ENCODE measurements around the gene UGT3A1. TPM values are rescaled to one million over a fixed set of nuclear protein-coding genes. Genes with fewer than 3 reads are reported as not detected.
A peak's percentile ranks its signal among the peaks of the same experiment; 100 is the strongest.

UGT3A1 gene
- total RNA-seq, 3 donors from 2014 or later = not detected

DNA sequence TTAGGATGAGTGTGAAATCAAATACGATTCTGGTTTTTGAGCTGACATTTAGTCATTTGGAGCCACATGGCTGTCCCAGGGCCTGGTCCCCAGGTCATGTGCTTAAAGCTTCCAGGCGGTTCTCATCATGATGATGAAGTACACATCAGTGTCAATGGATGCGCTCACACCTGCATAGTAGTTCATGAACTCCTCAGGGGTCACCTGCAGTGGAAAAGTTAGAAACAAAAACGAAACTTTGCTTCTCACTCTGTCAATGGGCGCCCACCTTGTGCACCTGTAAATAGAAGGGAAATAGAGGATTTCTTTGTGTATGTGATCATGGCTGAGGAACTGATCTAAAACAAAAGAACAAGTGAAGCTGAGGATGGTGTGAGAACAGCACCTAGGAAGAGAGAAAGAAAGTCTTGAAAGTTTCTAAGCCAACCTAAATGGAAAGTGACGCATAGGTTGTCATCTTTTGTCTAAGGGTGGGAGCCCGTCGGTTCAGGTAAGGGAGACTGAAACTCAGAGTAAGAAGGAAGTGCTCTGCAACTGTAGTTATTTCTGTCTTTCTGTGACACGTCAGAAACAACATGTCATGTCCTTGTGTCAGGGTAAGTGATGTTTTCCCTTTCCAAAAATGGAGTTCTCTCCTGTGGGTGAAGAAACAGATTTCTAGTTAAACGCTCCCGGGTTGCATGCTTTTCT is 86.6 kb downstream of the UGT3A1 start:
- ATAC-seq (no peak), DNase-seq (no peak)
- Histone ChIP-seq H3K36me3 (ENCODE audit: low read depth) (no peaks in the 10 kb centered on the region), H3K9me3 (no peaks in the 10 kb centered on the region), H3K4me1 (ENCODE audit: low read depth) (no peaks in the 10 kb centered on the region), H3K4me3 (no peak overlapping the region)
- intact Hi-C loops (cut with DNase I, micrococcal nuclease) = loop anchor here in 1 of 2 donors (10.0 kb wide), 1 partner anchor 260 kb away; no protein-coding TSS in a partner anchor
- TF ChIP-seq, protein P1, sequence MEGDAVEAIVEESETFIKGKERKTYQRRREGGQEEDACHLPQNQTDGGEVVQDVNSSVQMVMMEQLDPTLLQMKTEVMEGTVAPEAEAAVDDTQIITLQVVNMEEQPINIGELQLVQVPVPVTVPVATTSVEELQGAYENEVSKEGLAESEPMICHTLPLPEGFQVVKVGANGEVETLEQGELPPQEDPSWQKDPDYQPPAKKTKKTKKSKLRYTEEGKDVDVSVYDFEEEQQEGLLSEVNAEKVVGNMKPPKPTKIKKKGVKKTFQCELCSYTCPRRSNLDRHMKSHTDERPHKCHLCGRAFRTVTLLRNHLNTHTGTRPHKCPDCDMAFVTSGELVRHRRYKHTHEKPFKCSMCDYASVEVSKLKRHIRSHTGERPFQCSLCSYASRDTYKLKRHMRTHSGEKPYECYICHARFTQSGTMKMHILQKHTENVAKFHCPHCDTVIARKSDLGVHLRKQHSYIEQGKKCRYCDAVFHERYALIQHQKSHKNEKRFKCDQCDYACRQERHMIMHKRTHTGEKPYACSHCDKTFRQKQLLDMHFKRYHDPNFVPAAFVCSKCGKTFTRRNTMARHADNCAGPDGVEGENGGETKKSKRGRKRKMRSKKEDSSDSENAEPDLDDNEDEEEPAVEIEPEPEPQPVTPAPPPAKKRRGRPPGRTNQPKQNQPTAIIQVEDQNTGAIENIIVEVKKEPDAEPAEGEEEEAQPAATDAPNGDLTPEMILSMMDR (IDR thresholded peaks at IDR 0.05) = no peak

DNA sequence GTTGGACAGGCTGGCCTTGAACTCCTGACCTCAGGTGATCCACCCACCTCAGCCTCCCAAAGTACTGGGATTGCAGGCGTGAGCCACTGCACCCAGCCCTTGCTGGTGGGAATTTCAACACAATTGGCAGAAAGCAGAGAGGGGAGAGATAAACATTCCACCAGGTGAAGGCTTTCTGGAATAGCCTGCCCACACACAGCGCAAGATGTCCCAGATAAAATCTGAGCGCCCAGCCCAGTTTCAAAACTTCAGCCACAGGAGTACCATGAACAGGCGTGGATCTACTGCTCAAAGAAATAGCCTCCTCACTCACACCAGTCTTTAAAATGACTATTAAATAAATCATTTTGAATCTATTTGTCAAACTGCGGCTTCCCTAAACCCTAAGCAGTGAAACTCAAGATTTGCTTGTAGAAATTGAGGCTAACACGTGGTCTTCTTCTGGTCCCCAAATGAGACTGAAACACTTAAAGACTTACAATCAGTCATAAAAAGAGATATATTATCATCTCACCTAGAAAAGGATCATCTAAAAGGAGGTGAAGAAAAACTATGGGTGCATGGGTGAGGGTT is 87.5 kb downstream of the UGT3A1 start:
- TF ChIP-seq, protein P1 (IDR thresholded peaks at IDR 0.05) = no peak
- Histone ChIP-seq H3K4me1 (ENCODE audit: low read depth) (no peaks in the 10 kb centered on the region), H3K4me3 (no peak overlapping the region), H3K36me3 (ENCODE audit: low read depth) (no peaks in the 10 kb centered on the region), H3K9me3 (no peaks in the 10 kb centered on the region)
- no peak for DNase-seq
- intact Hi-C loops (cut with DNase I, micrococcal nuclease) = loop anchor here in 1 of 2 donors (10.0 kb wide), 1 partner anchor 259 kb away; no protein-coding TSS in a partner anchor
- no peak for ATAC-seq

DNA sequence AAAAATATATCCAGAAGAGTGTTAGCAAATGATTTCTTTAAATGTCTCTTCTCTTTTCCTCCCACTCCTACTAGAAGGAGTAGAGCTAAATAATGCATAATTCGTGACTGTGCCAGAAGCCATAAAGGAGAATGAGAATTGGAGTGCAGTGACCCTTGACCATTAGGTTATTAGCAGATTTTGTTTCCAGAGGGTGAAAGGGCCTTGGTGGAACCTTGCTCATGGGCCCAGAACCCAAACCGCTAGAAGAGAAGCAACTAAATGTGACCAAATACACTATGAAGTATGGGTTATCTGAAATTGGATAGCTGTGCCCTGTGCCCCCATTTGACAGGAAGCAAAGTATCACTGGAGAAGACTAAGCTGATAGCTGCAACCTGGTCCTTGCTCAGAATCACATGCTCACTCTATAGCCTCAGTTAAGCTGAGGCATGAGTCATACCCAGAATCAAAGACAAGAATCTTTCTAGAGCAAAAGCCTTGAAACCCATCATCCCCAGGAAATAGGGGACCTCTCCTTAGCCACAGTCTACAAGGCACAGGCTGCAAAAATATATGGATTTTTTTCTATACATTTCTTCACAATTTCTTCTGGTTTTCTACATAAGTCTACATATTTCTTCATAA is 89.0 kb downstream of the UGT3A1 start:
- TF ChIP-seq, protein P1 (IDR thresholded peaks at IDR 0.05) = no peak
- ATAC-seq (peak; percentile 32), DNase-seq (no peak)
- Histone ChIP-seq H3K4me3 (no peak overlapping the region), H3K4me1 (ENCODE audit: low read depth) (no peaks in the 10 kb centered on the region), H3K36me3 (ENCODE audit: low read depth) (no peaks in the 10 kb centered on the region), H3K9me3 (no peaks in the 10 kb centered on the region)
- intact Hi-C loops (cut with DNase I, micrococcal nuclease) = loop anchor here in 1 of 2 donors (10.0 kb wide), 1 partner anchor 257 kb away; no protein-coding TSS in a partner anchor

Other genes starting within 250 kb of the UGT3A1 start
- 10 to 100 TPM in 2 of 3 donors, 1 to 10 TPM in 1; 6.6 to 16.9 (median 10.4) TPM for gene IL7R, start 134.5 kb downstream of the UGT3A1 start, total RNA-seq
- gene CAPSL, start 52.8 kb downstream of the UGT3A1 start, total RNA-seq = not detected
- gene UGT3A2, start 75.5 kb upstream of the UGT3A1 start, total RNA-seq = under 1 TPM in 1 of 3 donors, not detected in 2; 0.47 TPM
- gene LMBRD2, start 160.5 kb upstream of the UGT3A1 start, total RNA-seq = 10 to 100 TPM; 14.8 to 18.0 (median 16.7) TPM
- 10 to 100 TPM; 11.6 to 24.2 (median 16.5) TPM for gene SKP2, start 160.7 kb upstream of the UGT3A1 start, total RNA-seq

All from mucosa of descending colon (tissue), 3 donors.